Activated naive CD8-positive, alpha-beta T cell (primary cell): Measurements from ENCODE around the gene PHLPP1.

Experiments
- H3K27ac Mint-ChIP-seq: one replicate; pipeline ENCODE4 v1.8.0; 2021; ENCODE audit warnings: mixed read lengths
- H3K27me3 Mint-ChIP-seq: one replicate; pipeline ENCODE4 v1.8.0; 2021; ENCODE audit warnings: mixed read lengths
- H3K36me3 Mint-ChIP-seq: one replicate; pipeline ENCODE4 v1.8.0; 2021; ENCODE audit warnings: mixed read lengths
- H3K4me1 Mint-ChIP-seq: one replicate; pipeline ENCODE4 v1.8.0; 2021; ENCODE audit warnings: low read depth, mixed read lengths
- H3K4me3 Mint-ChIP-seq: one replicate; pipeline ENCODE4 v1.8.0; 2021; ENCODE audit warnings: mild to moderate bottlenecking, mixed read lengths
- H3K9me3 Mint-ChIP-seq: one replicate; pipeline ENCODE4 v1.8.0; 2021; ENCODE audit warnings: low read depth, mixed read lengths

The PHLPP1 gene

DNA sequence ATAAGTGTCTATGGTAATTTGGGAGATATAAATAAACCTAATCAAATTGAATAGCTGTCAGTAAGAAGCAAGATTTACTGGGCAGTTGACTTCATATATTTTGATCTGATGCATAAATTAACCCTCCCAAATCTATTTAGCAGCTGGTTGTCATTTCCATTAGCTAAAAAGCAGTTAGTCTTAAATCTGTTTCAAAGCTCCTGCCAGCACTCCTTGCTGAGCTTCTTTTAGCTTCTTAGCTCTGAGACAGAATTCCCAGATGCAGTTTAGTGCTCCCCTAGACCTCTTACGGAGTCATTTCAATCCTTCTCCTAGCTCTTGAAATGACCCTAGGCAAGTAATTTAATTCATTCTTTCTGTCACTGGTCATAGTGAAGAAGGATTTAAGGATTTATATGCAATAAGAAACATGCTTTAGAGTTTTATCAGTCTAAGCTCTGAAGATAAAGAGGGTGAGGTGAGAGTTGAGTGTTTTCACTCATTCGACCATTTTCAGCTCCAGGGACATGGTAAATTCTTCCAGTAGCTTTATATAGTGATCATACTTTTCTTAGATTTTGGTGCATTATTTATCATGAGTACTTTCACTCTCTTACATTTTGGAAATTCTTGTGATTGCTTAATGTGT, 98.9 kb downstream of the PHLPP1 start:
- Mint-ChIP-seq H3K36me3 (peaks cover 2% of the 10 kb centered on the region), H3K27ac (no peak overlapping the region), H3K27me3 (no peaks in the 10 kb centered on the region), H3K4me3 (no peak overlapping the region), H3K9me3 (no peaks in the 10 kb centered on the region), H3K4me1 (peaks cover 2% of the 10 kb centered on the region)

DNA sequence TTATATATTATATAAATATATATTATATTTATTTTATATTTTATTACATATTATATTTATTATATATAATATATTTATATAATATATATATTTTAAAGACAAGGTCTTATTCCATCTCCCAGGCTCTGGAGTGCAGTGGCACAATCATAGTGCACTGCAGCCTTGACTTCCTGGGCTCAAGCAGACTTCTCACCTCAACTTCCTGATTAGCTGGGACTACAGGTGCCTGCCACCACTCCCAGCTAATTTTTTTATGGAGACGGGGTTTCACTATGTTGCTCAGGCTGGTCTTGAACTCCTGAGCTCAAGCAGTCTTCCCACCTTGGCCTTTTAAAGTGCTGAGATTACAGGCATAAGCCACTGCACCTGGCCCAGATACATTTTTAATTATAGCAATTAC, 110.0 kb downstream of the PHLPP1 start:
- H3K4me3 Mint-ChIP-seq = no peak overlapping the region
- H3K27ac Mint-ChIP-seq = no peak overlapping the region
- no peaks in the 10 kb centered on the region for H3K27me3 Mint-ChIP-seq
- H3K9me3 Mint-ChIP-seq = no peaks in the 10 kb centered on the region
- no peaks in the 10 kb centered on the region for H3K4me1 Mint-ChIP-seq
- H3K36me3 Mint-ChIP-seq = peaks cover 3% of the 10 kb centered on the region

DNA sequence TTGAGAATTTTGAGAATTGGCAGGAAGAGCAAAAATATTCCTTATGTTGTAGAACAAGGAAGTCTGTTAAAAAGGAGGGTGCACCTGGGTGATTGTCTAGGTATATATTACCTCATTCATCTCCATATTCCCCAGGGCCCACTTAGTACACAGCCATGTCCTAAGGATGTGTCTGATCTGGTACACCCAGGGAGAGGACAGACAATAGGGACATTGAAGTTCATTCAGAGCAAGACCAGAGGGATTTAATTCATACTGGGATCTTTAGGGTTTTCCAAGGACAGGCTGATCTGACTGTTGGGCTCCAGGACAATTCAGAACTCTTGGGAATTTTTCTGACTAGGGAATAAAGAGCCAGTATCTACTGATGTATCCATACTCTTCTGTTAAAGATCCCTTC, 112.1 kb downstream of the PHLPP1 start:
- Mint-ChIP-seq H3K27me3 (no peaks in the 10 kb centered on the region), H3K4me3 (no peak overlapping the region), H3K36me3 (peaks cover 8% of the 10 kb centered on the region)

GRCh38 chr18:62828091-62828640, 112.8 kb downstream of the PHLPP1 start:
- Mint-ChIP-seq H3K27ac (no peak overlapping the region), H3K36me3 (peaks cover 8% of the 10 kb centered on the region), H3K27me3 (no peaks in the 10 kb centered on the region), H3K9me3 (no peaks in the 10 kb centered on the region), H3K4me3 (no peak overlapping the region), H3K4me1 (no peaks in the 10 kb centered on the region)

More for the DNA sequence above, 112.1 kb downstream of the PHLPP1 start:
- Mint-ChIP-seq H3K4me1 (no peaks in the 10 kb centered on the region), H3K9me3 (no peaks in the 10 kb centered on the region), H3K27ac (no peak overlapping the region)

- Mint-ChIP-seq H3K36me3 (peaks cover 8% of the 10 kb centered on the region), H3K4me3 (no peak overlapping the region), H3K27me3 (no peaks in the 10 kb centered on the region), H3K4me1 (no peaks in the 10 kb centered on the region), H3K27ac (no peak overlapping the region), H3K9me3 (no peaks in the 10 kb centered on the region)
Observed at GRCh38 chr18:62828852-62829251, 113.5 kb downstream of the PHLPP1 start.

DNA sequence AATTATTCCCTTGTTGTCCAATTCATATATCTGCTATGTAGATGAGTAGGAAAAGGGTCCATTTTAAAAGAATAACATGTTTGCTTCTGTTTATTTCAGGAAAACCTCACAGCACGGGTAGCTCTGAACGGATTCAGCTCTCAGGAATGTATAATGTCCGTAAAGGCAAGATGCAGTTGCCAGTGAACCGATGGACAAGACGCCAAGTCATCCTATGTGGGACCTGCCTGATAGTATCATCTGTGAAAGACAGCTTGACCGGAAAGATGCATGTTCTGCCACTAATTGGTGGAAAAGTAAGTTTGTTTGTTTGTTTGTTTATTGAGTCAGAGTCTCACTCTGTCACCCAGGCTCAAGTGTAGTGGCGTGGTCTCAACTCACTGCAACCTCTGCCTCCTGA, 114.6 kb downstream of the PHLPP1 start:
- Mint-ChIP-seq H3K4me1 (no peaks in the 10 kb centered on the region), H3K4me3 (no peak overlapping the region), H3K27me3 (no peaks in the 10 kb centered on the region), H3K27ac (no peak overlapping the region), H3K9me3 (no peaks in the 10 kb centered on the region), H3K36me3 (peaks cover 8% of the 10 kb centered on the region)

DNA sequence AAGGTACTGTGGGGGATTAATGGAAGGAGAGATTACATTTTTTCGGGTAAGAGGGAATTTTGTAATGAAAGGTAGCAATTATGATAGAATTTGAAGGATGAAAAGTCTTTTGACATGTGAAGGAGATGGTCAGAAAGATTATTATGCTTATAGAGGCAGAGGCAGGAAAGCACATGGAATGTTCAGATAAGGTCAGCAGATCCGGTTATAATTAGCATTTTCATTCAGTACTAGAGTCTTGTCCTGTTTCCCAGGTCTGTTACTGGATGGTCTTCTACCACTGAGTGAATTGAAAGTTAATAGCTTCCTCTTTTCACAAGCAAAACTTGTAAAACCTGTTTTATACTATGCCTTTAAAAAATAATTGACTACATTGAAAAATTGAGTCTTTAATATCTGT, 116.9 kb downstream of the PHLPP1 start:
- H3K36me3 Mint-ChIP-seq = peaks cover 8% of the 10 kb centered on the region
- no peaks in the 10 kb centered on the region for H3K4me1 Mint-ChIP-seq
- H3K4me3 Mint-ChIP-seq = no peak overlapping the region
- H3K27me3 Mint-ChIP-seq = no peaks in the 10 kb centered on the region
- H3K27ac Mint-ChIP-seq = no peak overlapping the region
- no peaks in the 10 kb centered on the region for H3K9me3 Mint-ChIP-seq

GRCh38 chr18:62833494-62833893, 118.2 kb downstream of the PHLPP1 start:
- Mint-ChIP-seq H3K27ac (no peak overlapping the region), H3K27me3 (no peaks in the 10 kb centered on the region), H3K9me3 (no peaks in the 10 kb centered on the region), H3K4me3 (no peak overlapping the region), H3K36me3 (peaks cover 8% of the 10 kb centered on the region), H3K4me1 (no peaks in the 10 kb centered on the region)

GRCh38 chr18:62834715-62835114, 119.4 kb downstream of the PHLPP1 start:
- Mint-ChIP-seq H3K9me3 (no peaks in the 10 kb centered on the region), H3K27me3 (no peaks in the 10 kb centered on the region), H3K4me3 (no peak overlapping the region), H3K4me1 (no peaks in the 10 kb centered on the region), H3K27ac (no peak overlapping the region), H3K36me3 (peaks cover 8% of the 10 kb centered on the region)

DNA sequence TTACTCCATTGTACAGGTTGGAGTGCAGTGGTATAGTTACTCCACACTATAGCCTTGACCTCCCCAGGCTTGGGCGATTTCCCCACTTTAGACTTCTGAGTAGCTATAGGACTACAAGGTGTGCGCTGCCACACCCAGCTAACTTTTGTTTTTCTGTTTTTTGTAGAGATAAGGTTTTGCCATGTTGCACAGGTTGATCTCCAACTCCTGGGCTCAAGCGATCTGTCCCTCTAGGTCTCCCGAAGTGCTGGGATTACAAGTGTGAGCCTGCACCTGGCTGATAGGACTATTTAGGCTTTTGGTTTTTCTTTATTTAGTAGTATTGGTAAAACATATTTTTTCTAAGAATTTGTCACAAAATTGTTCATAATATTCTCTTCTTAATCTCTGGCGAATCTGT, 121.7 kb downstream of the PHLPP1 start:
- Mint-ChIP-seq H3K27me3 (no peaks in the 10 kb centered on the region), H3K27ac (no peak overlapping the region), H3K4me3 (no peak overlapping the region), H3K9me3 (no peaks in the 10 kb centered on the region), H3K4me1 (peaks cover 2% of the 10 kb centered on the region), H3K36me3 (no peaks in the 10 kb centered on the region)

DNA sequence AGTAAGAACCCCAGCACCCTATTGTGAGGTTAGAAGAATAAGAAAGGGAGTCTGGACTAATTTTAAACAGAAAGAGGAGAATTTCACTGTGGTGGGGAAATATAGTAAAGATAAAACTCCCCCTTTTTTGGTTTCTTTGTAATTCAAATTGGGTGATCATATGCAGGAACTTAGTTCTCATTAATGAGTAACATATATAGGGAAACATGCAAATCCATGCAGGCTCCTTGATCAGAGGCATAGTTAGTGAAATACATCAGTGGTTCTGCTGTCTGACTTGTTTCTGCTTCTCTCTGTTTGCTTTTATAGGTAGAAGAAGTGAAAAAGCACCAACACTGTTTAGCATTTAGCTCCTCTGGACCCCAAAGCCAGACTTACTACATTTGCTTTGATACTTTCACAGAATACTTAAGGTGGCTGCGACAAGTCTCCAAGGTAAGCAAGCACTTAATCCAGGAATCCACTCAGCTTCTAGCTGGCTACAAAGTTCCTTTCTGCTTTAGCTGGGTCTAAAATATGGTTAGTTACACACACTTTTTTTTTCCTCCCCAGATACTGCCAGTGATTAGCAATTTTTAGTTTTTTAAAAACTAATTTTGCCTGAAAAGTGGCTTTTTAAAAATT, 123.2 kb downstream of the PHLPP1 start:
- Mint-ChIP-seq H3K27ac (no peak overlapping the region), H3K4me3 (no peak overlapping the region), H3K9me3 (no peaks in the 10 kb centered on the region), H3K4me1 (peaks cover 3% of the 10 kb centered on the region), H3K36me3 (peaks cover 3% of the 10 kb centered on the region), H3K27me3 (no peaks in the 10 kb centered on the region)

GRCh38 chr18:62839874-62840713, 124.8 kb downstream of the PHLPP1 start:
- no peaks in the 10 kb centered on the region for H3K9me3 Mint-ChIP-seq
- no peaks in the 10 kb centered on the region for H3K27me3 Mint-ChIP-seq
- H3K4me3 Mint-ChIP-seq = no peak overlapping the region
- no peak overlapping the region for H3K27ac Mint-ChIP-seq
- peaks cover 7% of the 10 kb centered on the region for H3K4me1 Mint-ChIP-seq
- peaks cover 8% of the 10 kb centered on the region for H3K36me3 Mint-ChIP-seq

GRCh38 chr18:62841405-62841804, 126.1 kb downstream of the PHLPP1 start:
- Mint-ChIP-seq H3K27ac (no peak overlapping the region), H3K27me3 (no peaks in the 10 kb centered on the region), H3K4me1 (peaks cover 17% of the 10 kb centered on the region), H3K36me3 (peaks cover 8% of the 10 kb centered on the region), H3K9me3 (no peaks in the 10 kb centered on the region), H3K4me3 (no peak overlapping the region)

GRCh38 chr18:62842898-62843297, 127.6 kb downstream of the PHLPP1 start:
- Mint-ChIP-seq H3K36me3 (peaks cover 8% of the 10 kb centered on the region), H3K27ac (no peak overlapping the region), H3K27me3 (no peaks in the 10 kb centered on the region), H3K4me3 (no peak overlapping the region), H3K9me3 (no peaks in the 10 kb centered on the region), H3K4me1 (peaks cover 18% of the 10 kb centered on the region)
